Fibroblast of skin of left biceps (primary cell): ENCODE data around the gene SLC25A21.
"Not testable (repeated sequence)": the region's sequence is repeated elsewhere in the genome, so short reads cannot be mapped to it uniquely, and the experiment has no call there.

Source experiments
- DNase-seq, 2 experiments: peaks; one replicate each; pipeline ENCODE4 v3.0.0-alpha.2; 2013; ENCODE audit warnings: low read depth in 2 of 2

The SLC25A21 gene

DNA sequence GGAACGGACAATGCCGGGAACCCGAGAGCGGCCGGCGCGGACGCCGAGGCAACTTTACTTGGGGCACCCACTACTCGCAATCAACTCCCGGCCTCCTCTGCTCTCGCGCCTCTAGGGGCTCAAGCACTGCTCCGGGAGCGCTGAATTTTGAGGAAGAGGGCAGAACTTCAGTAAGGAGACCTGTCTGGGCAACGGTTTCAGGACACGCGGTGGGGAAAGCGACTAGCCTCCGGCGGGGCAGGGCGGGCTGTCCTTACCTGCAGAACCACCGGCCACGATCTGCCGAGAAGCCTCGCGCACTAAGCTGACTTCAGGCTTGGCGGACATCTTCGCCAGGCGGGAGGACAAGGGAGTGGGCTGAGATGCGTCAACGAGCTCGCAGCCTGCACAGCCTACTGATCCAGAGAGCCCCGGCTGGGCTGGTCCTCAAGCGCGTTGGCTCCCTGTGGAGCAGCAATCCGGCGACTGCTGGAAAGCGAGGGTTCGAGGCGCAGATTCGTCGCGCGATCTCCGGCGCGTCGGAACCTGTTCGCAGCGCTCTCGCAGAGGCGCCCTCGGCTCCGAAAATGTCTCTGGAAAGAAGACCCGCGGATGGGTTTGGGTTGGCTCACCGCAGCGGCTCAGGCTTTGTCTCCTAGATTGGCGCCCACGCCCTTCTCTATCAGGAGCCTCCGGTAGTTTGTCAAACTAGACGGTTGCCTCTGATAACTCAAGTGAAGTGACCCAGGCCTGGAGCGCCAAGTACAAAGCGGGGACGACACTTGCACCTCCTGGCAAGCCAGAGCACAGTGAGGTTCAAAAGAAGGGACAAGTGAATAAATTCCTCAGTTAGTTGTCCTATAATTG lies at the start of gene SLC25A21:
TSS of gene SLC25A21 (minus strand) at position 583 of the 846 bp plus-strand sequence.
- DNase-seq: peak; percentile 47 to 49

DNA sequence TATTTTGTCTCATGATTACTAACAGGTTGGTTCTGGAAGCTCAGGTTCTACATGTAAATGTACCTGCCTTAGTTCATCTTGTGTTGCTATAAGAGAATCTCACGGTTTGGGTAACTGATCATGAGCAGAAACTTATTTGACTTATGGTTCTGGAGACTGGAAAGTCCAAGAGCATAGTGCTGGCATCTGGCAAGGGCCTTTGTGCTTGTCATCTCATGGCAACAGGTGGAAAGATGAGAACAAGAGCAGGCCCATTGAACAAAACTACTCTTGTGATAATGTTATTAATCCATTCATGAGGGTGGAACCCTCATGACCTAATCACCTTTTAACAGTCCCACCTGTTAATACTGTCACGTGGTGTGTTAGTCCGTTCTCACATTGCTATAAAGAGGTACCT lies 48.7 kb upstream of the SLC25A21 start:
- no peak for DNase-seq

GRCh38 chr14:37215345-37215744 lies 42.9 kb upstream of the SLC25A21 start:
- no peak for DNase-seq

GRCh38 chr14:37213016-37213415 lies 40.6 kb upstream of the SLC25A21 start:
- no peak for DNase-seq

GRCh38 chr14:37210448-37210847 lies 38.0 kb upstream of the SLC25A21 start:
- DNase-seq: no peak

- not testable (repeated sequence) for DNase-seq
Measured at GRCh38 chr14:37209617-37210016, 37.2 kb upstream of the SLC25A21 start.

- DNase-seq: not testable (repeated sequence)
Measured at GRCh38 chr14:37205623-37206605, 33.5 kb upstream of the SLC25A21 start.

DNA sequence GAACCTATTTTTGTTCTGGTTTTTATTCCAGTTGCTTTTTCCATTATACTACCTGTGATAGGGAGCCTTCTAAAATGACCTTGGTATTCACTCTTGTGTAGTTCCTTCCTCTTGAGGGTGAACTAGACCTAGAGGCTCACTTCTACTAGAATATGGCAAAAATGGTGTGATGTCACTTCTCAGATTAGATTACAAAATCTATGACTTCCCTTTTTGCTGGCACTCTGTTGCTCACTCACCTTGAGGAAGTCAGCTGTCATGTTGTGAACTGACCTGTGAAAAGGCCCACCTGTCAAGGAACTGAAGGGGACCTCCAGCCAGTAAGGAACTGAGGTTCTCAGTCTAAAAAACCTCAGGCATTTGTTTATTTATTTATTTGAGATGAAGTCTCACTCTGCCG lies 31.0 kb upstream of the SLC25A21 start:
- DNase-seq: no peak

GRCh38 chr14:37202812-37203211 lies 30.4 kb upstream of the SLC25A21 start:
- no peak for DNase-seq

DNA sequence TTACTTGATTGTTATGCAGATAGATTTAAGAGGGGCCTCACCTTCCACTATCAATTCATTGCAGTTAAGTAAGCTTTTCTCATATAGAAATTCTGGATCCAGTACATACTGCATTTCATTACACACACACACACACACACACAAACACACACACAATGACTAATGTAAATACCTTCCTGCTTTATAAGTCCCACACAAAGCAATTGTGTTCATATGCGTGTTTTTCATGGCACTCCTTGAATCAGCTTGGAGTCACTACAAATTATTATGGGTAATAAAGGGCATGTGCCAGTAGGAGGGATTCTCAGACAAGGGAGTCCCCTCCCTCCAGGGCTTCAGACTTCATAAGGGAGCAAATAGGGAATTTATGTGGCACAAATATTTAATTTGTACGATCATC lies 29.9 kb upstream of the SLC25A21 start:
- DNase-seq: no peak

DNA sequence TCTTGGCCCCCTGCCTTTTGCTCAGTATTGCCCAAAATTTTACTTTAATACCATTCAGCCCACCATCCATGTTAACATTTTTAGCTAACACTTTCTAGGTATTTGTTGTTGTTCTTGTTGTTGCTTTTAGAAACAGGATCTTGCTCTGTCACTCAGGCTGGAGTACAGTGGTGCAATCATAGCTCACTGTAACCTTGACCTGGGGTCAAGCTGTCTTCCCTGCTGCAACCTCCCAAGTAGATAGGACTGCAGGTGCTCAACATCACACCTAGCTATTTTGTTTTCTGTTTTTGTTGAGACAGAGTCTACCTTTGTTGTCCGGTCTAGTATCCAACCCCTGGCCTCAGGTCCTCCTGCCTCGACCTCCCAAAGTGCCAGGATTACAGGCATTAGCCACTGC lies 29.3 kb upstream of the SLC25A21 start:
- no peak for DNase-seq

DNA sequence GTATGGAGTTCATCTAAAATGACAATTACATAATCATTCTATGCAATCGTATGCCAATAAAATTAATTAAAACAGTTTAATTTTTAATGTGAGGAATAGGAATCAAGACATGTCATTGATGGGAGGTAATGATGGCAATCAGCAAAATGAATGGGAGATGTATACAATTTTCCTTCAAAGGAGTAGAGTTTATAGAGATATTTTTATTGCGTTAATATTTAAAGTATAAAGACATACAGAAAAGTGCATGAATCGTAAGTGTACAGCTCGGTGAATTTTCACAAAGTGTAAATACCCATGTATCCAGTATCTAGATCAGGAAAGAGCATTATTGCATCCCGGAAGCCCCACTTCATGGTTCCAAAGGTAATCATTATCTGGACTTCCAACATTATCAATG lies 26.5 kb upstream of the SLC25A21 start:
- DNase-seq: no peak

- no peak for DNase-seq
Measured at GRCh38 chr14:37198273-37198598, 25.8 kb upstream of the SLC25A21 start.

GRCh38 chr14:37197421-37198272 lies 25.2 kb upstream of the SLC25A21 start, which contains the start of gene MIPOL1:
Gene MIPOL1, plus strand, starts transcription at chr14:37197937. Its CDS starts 49,952 bp downstream, at chr14:37247889.
- DNase-seq: peak; percentile 73 to 76

DNA sequence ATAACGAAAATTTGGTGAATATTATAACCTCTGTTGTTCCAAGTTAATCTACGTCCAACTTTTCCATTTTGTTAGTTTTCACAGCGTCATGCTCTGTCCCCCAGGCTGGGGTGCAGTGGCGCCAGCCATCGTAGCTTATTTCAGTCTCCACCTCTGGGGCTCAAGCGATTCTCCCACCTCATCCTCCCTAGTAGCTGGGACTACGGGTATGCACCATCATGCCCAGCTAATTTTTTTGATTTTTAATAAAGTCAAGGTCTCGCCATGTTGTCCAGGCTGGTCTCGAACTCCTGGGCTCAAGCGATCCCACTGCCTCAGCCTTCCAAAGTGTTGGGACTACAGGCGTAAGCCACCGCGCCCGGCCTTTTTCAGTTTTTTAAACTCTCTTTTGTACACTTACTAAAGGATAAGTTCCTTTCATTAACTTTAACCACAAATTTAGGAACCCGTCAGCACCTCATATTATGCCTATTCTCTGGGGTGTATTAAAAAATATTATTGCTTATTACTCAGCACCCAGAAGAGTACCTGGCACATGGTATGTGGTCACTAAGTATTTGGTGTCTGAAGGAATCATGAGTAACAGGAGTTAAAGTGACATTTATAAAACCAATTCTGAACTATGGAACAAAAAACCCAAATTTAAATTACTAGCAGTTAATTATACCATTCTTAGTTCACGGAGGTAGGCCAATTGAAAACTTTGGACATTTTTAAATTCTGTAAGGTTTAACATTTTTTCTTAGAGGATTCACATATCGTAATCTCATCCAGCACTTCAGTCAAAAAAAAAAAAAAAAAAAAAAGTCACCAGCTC lies 24.4 kb upstream of the SLC25A21 start:
- DNase-seq: no peak

GRCh38 chr14:37195327-37195726 lies 22.9 kb upstream of the SLC25A21 start:
- no peak for DNase-seq

GRCh38 chr14:37194698-37195097 lies 22.3 kb upstream of the SLC25A21 start:
- no peak for DNase-seq

DNA sequence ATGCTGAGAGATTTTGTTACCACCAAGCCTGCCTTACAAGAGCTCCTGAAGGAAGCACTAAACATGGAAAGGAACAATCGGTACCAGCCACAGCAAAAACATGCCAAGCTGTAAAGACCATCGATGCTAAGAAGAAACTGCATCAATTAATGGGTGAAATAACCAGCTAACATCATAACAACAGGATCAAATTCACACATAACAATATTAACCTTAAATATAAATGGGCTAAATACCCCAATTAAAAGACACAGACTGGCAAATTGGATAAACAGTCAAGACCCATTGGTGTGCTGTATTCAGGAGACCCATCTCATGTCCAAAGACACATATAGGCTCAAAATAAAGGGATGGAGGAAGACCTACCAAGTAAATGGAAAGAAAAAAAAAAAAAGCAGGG lies 17.3 kb upstream of the SLC25A21 start:
- not testable (repeated sequence) for DNase-seq

DNA sequence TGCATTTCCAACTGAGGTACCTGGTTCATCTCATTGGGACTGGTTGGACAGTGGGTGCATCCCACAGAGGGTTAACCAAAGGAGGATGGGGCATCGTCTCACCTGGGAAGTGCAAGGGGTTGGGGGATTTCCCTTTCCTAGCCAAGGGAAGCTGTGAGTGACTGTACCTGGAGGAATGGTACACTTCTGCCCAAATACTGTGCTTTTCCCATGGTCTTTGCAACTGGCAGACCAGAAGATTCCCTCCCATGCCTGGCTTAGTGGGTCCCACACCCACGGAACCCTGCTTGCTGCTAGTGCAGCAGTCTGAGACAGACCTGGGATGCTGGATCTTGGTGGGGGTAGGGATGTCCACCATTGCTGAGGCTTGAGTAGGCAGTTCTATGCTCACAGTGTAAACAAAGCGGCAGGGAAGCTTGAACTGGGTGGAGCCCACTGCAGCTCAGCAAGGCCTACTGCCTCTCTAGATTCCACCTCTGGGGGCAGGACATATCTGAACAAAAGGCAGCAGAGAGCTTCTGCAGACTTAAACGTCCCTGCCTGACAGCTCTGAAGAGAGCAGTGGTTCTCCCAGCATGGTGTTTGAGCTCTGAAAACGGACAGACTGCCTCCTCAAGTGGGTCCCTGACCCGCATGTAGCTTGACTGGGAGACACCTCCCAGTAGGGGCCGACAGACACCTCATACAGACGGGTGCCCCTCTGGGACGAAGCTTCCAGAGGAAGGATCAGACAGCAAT lies 15.6 kb upstream of the SLC25A21 start:
- DNase-seq: not testable (repeated sequence)

GRCh38 chr14:37187294-37187693 lies 14.9 kb upstream of the SLC25A21 start:
- DNase-seq: no peak
